ENCODE measurements around the gene AFDN.

Gene AFDN

DNA sequence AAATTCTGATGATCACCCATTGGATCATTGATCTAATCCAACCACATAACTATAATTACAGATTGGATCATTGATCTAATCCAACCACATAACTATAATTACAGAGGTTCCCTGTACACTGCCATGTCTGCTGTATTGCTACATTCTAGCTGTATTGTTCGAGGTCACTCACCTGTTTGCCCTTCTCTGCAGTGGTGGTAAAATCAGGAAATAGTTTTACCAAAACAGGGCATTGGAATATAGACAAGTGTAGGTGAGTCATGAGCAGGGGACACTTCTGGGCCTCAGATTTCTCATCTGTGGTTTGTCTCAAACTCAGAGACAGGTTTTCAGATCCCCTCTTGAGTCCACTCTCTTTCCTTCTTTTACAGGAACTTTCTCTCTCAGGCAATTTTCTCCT lies 9.0 kb upstream of the AFDN start:
- no peak for DNase-seq

DNA sequence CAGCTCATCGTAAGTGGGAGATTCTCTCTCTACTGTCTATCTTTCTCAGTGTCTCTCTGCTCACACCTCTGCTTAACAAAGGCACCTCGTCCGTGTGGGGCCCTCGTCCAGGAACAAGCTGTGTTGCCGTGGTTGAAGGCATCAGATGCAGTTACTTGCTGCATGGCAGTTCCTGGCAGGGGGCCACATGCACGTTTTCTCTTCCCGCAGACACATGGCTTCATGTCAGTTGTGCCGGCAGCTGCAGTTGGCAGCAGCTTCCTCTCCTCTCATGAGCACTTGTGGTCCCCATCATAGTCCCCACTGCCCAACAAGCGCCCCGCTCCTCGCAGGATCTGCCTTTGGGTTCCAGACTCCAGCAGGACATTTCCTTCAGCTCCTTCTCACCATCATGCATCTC lies 7.1 kb upstream of the AFDN start:
- DNase-seq: no peak

DNA sequence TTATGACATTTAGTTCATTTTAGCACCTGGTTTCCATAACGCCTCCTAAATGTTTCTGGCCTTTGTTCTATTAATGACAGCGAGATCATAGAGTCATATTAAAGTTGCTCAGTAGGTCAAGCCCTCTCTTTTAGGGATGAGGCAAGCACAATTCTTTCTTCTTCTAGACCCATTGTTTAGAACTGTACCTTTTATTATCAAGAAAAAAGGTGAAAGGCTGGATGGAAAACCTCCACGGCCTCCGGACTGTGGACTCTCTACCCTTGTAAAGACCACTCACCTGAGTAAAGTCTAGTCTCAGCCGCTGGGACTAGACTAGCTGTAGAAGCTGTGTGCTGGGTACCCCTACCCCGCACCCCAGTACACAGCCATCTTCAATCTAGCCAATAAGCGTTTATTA lies 6.0 kb upstream of the AFDN start:
- DNase-seq: no peak

DNA sequence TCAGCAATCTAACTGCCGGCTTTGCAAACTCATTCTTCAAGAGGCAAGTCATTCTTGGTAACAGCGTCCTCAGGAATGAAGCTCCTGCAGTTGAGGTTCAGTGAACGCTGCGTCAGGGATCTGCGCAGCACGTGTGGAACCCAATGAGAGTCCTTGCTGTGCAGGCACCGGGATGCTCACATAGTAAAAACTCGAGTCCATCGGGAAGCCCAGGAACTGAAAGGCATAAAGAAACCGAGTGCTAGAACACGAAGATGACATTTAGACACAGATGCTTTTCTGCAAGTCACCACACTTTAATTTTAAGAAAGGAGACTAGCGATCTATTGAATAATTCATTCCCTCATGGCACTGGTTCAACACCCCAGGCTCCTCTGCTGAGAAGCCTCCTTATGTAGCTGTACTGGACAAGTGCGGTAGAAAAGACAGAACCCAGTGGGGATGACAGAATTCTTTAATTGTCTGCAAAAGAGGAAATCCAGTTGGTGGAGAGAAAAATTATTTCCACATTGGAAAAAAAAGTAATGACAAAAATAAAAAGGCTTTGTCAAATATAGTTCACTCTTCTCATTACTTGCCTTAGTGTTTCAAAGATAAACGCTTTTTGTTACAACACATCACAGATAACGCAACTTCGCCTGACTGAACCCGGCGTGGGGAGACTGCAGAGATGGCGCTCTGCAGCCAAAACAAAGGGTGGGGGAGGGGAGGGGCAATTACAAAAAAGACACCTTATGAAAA lies 1.9 kb upstream of the AFDN start:
- peak; percentile 65 for DNase-seq

DNA sequence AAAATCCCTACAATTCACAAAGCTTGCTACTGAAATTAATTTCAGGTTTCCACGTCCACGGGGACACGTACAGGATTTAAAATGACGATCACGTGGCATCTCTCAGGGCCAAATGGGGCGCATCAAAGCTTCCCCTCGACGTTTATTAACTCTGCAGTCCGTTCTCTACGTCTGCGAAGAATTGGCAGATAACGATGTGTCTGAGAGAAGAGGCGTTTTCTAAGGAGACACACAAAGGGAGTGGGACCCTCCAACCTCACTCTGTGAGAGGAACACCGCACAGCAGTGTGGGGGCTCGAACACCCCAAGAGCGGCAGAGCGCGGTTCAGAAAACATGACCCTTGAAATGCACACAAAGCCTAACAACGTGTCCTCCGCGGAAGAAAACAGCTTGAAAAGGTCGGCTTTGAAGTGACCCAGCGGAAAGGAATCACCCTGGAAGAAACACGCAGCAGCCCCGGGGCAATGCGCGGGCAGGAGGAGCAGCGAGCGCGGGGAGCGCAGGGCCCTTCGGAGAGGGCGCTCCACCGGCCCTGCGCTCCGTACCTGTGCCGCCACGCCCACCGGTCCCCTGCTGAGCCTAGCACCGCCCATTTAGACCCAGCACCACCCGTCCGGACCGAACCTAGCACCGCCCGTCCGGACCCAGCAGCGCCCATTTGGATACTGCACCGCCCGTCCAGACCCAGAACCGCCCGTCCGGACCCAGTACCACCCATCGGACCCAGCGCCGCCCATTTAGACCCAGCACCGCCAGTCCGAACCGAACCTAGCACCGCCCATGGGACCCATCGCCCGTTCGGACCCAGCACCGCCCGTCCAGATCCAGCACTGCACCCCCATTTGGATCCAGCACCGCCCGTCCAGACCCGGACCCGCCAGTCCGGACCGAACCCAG lies 1.1 kb upstream of the AFDN start:
- DNase-seq: peak; percentile 87

- peak; percentile 77 for DNase-seq
Measured at GRCh38 chr6:167826230-167826895, 348 bp upstream of the AFDN start.

GRCh38 chr6:167827583-167828324 lies 1.0 kb downstream of the AFDN start:
- DNase-seq: peak; percentile 82

DNA sequence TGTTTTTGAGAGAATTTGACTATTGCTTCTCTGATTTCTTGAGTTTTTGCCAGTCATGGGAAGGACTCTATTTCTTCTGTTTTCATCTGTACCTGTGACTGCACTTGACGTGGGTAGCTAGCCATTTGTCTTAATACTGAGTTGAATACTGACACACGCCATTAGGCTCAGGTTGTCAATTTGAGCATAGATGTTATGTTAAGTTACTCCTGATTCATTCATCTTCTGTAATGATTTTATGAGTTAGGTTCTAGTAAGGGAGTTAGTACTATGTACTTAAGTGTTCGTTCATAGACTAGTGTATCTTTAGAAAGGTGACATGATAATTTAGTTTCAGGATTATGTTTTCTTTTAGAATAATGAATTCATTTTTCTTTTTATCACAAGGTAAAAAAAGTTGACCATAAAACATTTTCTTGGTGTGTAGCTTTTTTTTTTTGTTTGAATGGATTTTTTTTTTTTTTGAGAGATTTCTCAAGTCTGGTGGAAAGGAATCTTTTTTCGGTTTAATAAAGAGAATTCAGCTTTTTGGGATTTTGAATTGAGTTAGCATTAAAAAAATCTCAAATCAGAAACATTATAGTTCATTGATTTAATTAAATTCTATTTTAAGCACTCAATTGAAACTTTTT lies 1.7 kb downstream of the AFDN start:
- DNase-seq: no peak

DNA sequence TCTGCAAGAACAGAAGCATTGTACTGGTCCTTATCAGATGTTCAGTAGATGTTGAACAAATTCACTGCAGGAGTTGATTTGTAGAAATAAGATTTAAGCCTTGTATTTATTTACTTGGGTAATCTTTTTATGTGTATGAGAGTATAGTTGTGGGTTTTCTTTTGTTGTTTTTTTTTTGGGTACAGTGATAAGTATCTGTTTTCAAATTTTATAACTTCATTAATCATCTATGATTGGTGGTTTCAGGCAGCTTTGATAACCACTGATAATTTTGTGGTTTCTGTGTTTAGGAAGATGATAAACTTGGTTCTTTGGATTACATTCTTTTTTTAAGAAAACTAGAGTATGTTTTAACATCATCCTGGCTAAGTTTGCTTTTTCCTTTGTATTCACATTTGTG lies 2.8 kb downstream of the AFDN start:
- no peak for DNase-seq

DNA sequence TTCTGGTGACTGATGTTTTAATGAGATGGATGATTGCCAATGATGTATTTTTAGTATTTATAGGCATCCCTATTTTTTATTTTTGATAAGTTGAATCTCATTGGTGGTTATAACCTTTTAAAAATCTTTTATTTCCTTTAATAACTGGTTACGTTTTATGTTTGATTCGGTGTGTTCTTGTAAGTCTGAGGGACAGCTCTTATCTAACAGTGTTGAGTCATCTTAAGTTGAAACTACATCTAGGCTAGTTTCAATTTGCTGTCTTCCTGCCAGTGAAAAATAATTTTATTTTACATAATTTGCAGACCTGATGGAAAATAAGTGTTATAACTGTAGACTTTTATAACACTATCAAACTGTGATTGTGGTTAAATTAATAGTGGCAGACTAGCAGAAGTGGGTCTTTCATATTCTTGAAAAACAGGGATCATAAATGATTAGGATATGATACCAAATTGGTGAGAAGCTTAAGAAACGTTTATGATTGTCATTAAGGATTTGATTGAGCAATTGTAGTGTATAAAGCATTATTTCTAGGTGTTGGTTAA lies 4.6 kb downstream of the AFDN start:
- no peak for DNase-seq

GRCh38 chr6:167832497-167833395 lies 6.0 kb downstream of the AFDN start:
- DNase-seq: no peak

DNA sequence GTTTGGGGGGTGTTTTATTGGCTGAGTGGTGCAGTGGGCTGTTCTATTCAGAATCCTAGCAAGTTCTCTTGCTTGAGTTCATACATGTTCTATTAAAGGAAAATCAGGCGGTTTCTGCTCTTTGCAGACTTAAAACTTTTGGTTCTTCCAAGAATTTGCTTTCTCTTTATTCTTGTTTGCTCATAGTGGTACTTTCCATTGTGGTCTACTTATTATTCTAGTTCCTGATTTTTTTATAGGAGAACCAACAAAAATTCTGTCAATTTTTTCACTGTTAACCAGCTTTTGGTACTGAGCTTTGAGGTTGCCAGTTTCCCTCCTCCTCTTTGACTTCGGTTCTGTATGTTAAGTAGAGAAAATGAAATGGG lies 6.7 kb downstream of the AFDN start:
- no peak for DNase-seq

GRCh38 chr6:167835260-167835659 lies 8.5 kb downstream of the AFDN start:
- DNase-seq: no peak

GRCh38 chr6:167836721-167837120 lies 10.0 kb downstream of the AFDN start:
- no peak for DNase-seq

DNA sequence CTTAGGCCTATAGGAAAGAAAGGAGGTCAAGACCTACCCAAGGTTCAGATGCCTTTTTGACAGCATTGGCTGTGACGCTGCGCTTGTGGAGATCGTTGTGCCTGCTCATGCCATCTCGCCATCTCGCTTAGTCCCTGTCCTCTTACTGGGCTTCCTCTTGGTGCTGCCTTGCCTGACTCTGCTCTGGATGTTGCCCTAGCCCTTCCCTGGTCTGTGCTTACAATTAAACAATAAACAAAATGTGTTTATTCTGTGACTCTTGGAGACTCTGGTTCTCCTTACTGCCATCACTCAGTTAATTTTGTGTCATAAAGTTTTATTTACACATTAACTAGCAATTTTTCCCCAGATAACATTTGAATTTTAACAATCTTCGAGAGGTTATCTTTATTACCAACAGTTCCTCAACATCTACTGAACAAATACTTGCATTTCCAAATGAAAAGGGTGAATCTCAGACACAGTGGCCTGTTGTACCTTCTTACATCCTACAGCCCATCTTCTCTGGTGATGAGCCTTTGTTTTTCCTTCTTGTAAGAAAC lies 11.6 kb downstream of the AFDN start:
- DNase-seq: no peak

DNA sequence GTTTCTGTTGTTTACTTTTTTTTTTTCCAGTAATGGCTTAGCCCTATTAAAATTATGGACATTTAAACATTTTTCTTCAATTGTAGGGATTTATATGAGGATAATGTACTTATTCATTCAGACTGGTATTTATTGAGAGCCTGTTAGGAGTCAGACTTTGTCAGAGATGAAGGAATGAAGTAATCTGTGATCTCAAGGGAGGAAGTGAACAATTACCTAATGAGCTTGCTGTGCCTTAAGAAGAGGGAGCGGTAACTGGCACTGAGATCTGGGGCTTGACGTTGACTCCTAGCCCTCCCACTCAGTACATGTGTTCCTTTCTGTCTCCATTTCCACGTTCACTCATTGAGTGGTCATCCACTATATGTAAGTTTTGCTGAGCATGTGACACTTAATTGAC lies 12.6 kb downstream of the AFDN start:
- no peak for DNase-seq

DNA sequence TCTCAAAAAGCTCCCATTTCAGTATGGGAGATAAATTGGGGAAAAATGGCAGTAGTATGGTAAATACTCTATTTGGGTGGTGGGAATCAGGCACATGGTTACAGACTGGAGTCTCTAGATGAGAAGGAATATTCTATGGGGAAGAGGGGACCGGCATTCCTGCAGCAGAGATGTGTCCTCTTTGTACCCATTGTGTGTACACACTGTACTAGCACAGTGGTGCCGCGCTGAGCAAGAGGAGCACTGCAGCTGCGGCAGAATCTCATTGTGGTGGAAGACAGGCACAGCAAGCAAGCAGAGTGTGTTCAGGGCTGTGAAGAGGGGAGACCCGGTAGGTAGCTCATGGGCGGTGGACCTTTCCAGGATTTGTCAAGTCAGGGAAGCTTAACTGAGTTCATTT lies 13.0 kb downstream of the AFDN start:
- DNase-seq: no peak

DNA sequence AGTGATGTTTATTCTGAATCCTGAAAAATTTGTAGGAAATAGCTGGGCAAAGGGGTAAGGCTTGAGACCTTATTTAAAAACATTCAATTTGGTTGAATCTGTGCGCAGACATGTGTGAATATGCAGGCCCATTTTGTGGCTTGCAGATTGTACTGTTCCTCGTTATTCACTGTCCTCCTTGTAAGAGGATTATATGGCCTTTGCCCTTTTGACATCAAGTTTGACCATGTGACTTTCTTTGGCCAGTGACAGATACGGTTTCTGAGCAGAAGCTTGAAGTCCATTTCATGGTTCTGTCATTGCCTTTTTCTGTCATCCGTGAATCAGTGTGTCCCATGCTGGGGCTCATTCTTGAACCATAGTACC lies 13.4 kb downstream of the AFDN start:
- DNase-seq: no peak

- DNase-seq: no peak
Measured at GRCh38 chr6:167840526-167841179, 13.9 kb downstream of the AFDN start.

- no peak for DNase-seq
Measured at GRCh38 chr6:167841981-167842380, 15.3 kb downstream of the AFDN start.
